Endodermal cell (in vitro differentiated cells): ENCODE measurements around the gene PDE3A. TPM values are rescaled to one million over a fixed set of nuclear protein-coding genes. Genes with fewer than 3 reads are reported as not detected.
"Not testable (repeated sequence)": the region's sequence is repeated elsewhere in the genome, so short reads cannot be mapped to it uniquely, and the experiment has no call there.

Experiments used
- DNase-seq: peaks from one replicate; pipeline ENCODE4 v3.0.0-alpha.2; 2017
- H3K27ac ChIP-seq: 2 replicates; pipeline ENCODE4 v1.5.1; 2013; ENCODE audit warnings: mild to moderate bottlenecking, low read depth, low read length, moderate library complexity
- H3K27me3 ChIP-seq: 2 replicates; pipeline ENCODE4 v1.6.1; 2013; ENCODE audit warnings: mild to moderate bottlenecking, low read length, moderate library complexity; ENCODE audit not compliant: insufficient read depth, control insufficient read depth, poor library complexity, severe bottlenecking
- H3K36me3 ChIP-seq: 2 replicates; pipeline ENCODE4 v1.7.0; 2013; ENCODE audit warnings: mild to moderate bottlenecking, low read length, moderate library complexity; ENCODE audit not compliant: control insufficient read depth, insufficient read depth
- H3K4me1 ChIP-seq: one replicate; pipeline ENCODE4 v1.7.0; 2013; ENCODE audit warnings: low read length; ENCODE audit not compliant: control insufficient read depth, insufficient read depth
- H3K4me3 ChIP-seq: 2 replicates; pipeline ENCODE4 v1.5.1; 2013; ENCODE audit warnings: mild to moderate bottlenecking, low read length, moderate library complexity
- H3K9ac ChIP-seq: 2 replicates; pipeline ENCODE4 v1.6.1; 2013; ENCODE audit warnings: mild to moderate bottlenecking, low read length, moderate library complexity; ENCODE audit not compliant: poor library complexity, severe bottlenecking; ENCODE audit errors: extremely low read depth
- H3K9me3 ChIP-seq: 2 replicates; pipeline ENCODE4 v1.6.1; 2013; ENCODE audit warnings: mild to moderate bottlenecking, low read length, moderate library complexity; ENCODE audit not compliant: control insufficient read depth
- H3K27ac Mint-ChIP-seq: 2 replicates; pipeline ENCODE4 v1.8.0; 2020; ENCODE audit warnings: mixed read lengths
- H3K27me3 Mint-ChIP-seq: 2 replicates; pipeline ENCODE4 v1.8.0; 2021; ENCODE audit warnings: mild to moderate bottlenecking, mixed read lengths; ENCODE audit not compliant: insufficient read depth
- H3K36me3 Mint-ChIP-seq: 2 replicates; pipeline ENCODE4 v1.8.0; 2020; ENCODE audit warnings: low read depth, mixed read lengths
- H3K4me1 Mint-ChIP-seq: 2 replicates; pipeline ENCODE4 v1.8.0; 2020; ENCODE audit warnings: mixed read lengths
- H3K4me3 Mint-ChIP-seq: 2 replicates; pipeline ENCODE4 v1.8.0; 2020; ENCODE audit warnings: mild to moderate bottlenecking, moderate library complexity, mixed read lengths
- H3K9me3 Mint-ChIP-seq: 2 replicates; pipeline ENCODE4 v1.8.0; 2020; ENCODE audit warnings: mild to moderate bottlenecking, mixed read lengths
- WGBS, 2 experiments: methylation state at CpG; one replicate each; pipeline versions ENCODE4 v1.1.5 to v1.1.7; 2013; ENCODE audit warnings: missing lambda C conversion rate in 2 of 2, mixed read lengths in 1 of 2; ENCODE audit not compliant: insufficient coverage in 1 of 2, insufficient read length in 1 of 2; 5-methylcytosine and 5-hydroxymethylcytosine counted together
- long read RNA-seq, 4 experiments: library from polyadenylated mRNA in 2 of 4; library from RNA in 1 of 4; library from capped mRNA in 1 of 4; stranded (forward) in 3 of 4; unstranded in 1 of 4; transcript quantifications; one replicate each; pipeline ENCODE4 v2.0.0, GENCODE V29; 2020 to 2021; ENCODE audit warnings: inconsistent platforms in 1 of 4
- polyA plus RNA-seq, 2 experiments: library from polyadenylated mRNA; stranded (reverse); fragments of 50-300 nt; gene quantifications; one replicate each; pipeline ENCODE4 v1.2.3, GENCODE V29; 2013
- total RNA-seq, 2 donors: library from RNA; stranded (reverse); fragmentation: NEBNext Ultra II Directional in 1 of 2; extraction: Animal tissue kit (Norgen Biotek cat#: 25700) in 1 of 2; gene quantifications; 2 replicates in 1 of 2; 3 replicates in 1 of 2; pipeline ENCODE4 v1.2.1, GENCODE V29; 2021
- TF ChIP-seq, protein P1 (sequence below): fragments of 200-600 bp; sonication (generic); conservative IDR thresholded peaks from 2 replicates; pipeline ENCODE4 v1.5.0; 2021; ENCODE audit warnings: antibody characterized with exemption, mild to moderate bottlenecking

PDE3A gene
- total RNA-seq, result 1 to 10 TPM in 1 of 2 donors, under 1 TPM in 1; 0.62 to 1.8 TPM
- 4.1 TPM for polyA plus RNA-seq (2013, experiment 1 of 2)
- 3.7 TPM for polyA plus RNA-seq (2013, experiment 2 of 2)
- long read RNA-seq, experiment 1, partial matches to known transcripts, result 0 of 4 reads
- long read RNA-seq, experiment 1, other reads (novel, unspliced or antisense), result 4 of 4 reads
- long read RNA-seq, experiment 2, partial matches to known transcripts, result 0 of 2 reads
- long read RNA-seq, experiment 2, other reads (novel, unspliced or antisense), result 2 of 2 reads
- long read RNA-seq, experiment 3, partial matches to known transcripts, result 1 of 1 reads
- long read RNA-seq, experiment 3, other reads (novel, unspliced or antisense), result 0 of 1 reads
- long read RNA-seq, experiment 4, result 0 reads

GRCh38 chr12:20368114-20368650 lies at the start of gene PDE3A:
Gene PDE3A, plus strand, starts transcription at chr12:20368537. Its CDS starts 748 bp downstream, at chr12:20369285.
- peaks cover 53% of the 10 kb centered on the region for H3K27me3 Mint-ChIP-seq
- no peak within 1 kb of the TSS for H3K9ac ChIP-seq
- H3K27ac ChIP-seq, result peak within 1 kb of the TSS; percentile 39

GRCh38 chr12:20319366-20319765 lies 49.0 kb upstream of the PDE3A start:
- no peaks in the 10 kb centered on the region for H3K36me3 Mint-ChIP-seq
- TF ChIP-seq, protein P1, sequence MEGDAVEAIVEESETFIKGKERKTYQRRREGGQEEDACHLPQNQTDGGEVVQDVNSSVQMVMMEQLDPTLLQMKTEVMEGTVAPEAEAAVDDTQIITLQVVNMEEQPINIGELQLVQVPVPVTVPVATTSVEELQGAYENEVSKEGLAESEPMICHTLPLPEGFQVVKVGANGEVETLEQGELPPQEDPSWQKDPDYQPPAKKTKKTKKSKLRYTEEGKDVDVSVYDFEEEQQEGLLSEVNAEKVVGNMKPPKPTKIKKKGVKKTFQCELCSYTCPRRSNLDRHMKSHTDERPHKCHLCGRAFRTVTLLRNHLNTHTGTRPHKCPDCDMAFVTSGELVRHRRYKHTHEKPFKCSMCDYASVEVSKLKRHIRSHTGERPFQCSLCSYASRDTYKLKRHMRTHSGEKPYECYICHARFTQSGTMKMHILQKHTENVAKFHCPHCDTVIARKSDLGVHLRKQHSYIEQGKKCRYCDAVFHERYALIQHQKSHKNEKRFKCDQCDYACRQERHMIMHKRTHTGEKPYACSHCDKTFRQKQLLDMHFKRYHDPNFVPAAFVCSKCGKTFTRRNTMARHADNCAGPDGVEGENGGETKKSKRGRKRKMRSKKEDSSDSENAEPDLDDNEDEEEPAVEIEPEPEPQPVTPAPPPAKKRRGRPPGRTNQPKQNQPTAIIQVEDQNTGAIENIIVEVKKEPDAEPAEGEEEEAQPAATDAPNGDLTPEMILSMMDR, result no peak
- DNase-seq, result peak; percentile 41
- peaks cover 11% of the 10 kb centered on the region for H3K4me1 Mint-ChIP-seq
- Histone ChIP-seq H3K27me3 (no peaks in the 10 kb centered on the region), H3K9me3 (no peaks in the 10 kb centered on the region), H3K36me3 (no peaks in the 10 kb centered on the region), H3K4me3 (no peak overlapping the region), H3K9ac (no peak overlapping the region), H3K4me1 (no peaks in the 10 kb centered on the region), H3K27ac (no peak overlapping the region)
- 83 to 90% methylated on average over 1 to 4 of the region's 4 CpGs for WGBS, 2 experiments
- no peaks in the 10 kb centered on the region for H3K9me3 Mint-ChIP-seq
- H3K4me3 Mint-ChIP-seq, result no peak overlapping the region
- no peak overlapping the region for H3K27ac Mint-ChIP-seq
- no peaks in the 10 kb centered on the region for H3K27me3 Mint-ChIP-seq

More at GRCh38 chr12:20368114-20368650, at the start of gene PDE3A:
- H3K4me1 ChIP-seq, result no peaks in the 10 kb centered on the region
- Mint-ChIP-seq H3K4me1 (peaks cover 7% of the 10 kb centered on the region), H3K36me3 (no peaks in the 10 kb centered on the region), H3K4me3 (peak within 1 kb of the TSS; percentile 69), H3K27ac (peak within 1 kb of the TSS; percentile 65), H3K9me3 (no peaks in the 10 kb centered on the region)
- peak within 1 kb of the TSS; percentile 91 for H3K4me3 ChIP-seq
- whole genome bisulfite sequencing, 2 experiments, result 0 to 2% methylated on average over 12 to 21 of the region's 24 CpGs
- peak; percentile 94 for DNase-seq
- H3K9me3 ChIP-seq, result no peaks in the 10 kb centered on the region
- TF ChIP-seq, protein P1, result peak; percentile 74
- peaks cover 55% of the 10 kb centered on the region for H3K27me3 ChIP-seq
- H3K36me3 ChIP-seq, result no peaks in the 10 kb centered on the region

DNA sequence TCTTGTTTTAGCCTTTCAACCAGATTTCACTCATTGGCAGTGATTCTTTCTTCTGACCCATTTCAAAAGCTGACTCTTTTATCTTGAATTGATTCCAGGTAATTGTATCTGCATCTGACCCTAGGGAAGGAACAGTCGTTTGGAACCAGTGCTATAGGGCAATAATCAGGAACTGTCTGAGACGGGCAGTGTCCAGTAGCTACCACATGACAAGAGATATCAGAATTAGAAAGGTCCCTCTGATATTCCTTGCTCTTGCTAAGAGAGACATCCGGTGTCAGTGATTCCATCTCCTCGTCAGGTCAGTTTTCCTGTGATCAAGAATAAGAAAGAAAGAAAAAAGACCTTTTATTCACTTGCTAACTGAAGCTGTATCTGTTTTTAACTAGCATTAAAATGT lies 47.8 kb upstream of the PDE3A start:
- Histone ChIP-seq H3K36me3 (no peaks in the 10 kb centered on the region), H3K27me3 (no peaks in the 10 kb centered on the region), H3K4me1 (no peaks in the 10 kb centered on the region), H3K9ac (no peak overlapping the region), H3K4me3 (no peak overlapping the region), H3K27ac (no peak overlapping the region), H3K9me3 (no peaks in the 10 kb centered on the region)
- H3K36me3 Mint-ChIP-seq, result no peaks in the 10 kb centered on the region
- H3K9me3 Mint-ChIP-seq, result no peaks in the 10 kb centered on the region
- TF ChIP-seq, protein P1, result no peak
- peaks cover 6% of the 10 kb centered on the region for H3K4me1 Mint-ChIP-seq
- H3K27me3 Mint-ChIP-seq, result no peaks in the 10 kb centered on the region
- WGBS, 2 experiments, result 76 to 83% methylated on average over 2 to 4 of the region's 4 CpGs
- H3K27ac Mint-ChIP-seq, result no peak overlapping the region
- peak; percentile 31 for DNase-seq
- H3K4me3 Mint-ChIP-seq, result no peak overlapping the region

DNA sequence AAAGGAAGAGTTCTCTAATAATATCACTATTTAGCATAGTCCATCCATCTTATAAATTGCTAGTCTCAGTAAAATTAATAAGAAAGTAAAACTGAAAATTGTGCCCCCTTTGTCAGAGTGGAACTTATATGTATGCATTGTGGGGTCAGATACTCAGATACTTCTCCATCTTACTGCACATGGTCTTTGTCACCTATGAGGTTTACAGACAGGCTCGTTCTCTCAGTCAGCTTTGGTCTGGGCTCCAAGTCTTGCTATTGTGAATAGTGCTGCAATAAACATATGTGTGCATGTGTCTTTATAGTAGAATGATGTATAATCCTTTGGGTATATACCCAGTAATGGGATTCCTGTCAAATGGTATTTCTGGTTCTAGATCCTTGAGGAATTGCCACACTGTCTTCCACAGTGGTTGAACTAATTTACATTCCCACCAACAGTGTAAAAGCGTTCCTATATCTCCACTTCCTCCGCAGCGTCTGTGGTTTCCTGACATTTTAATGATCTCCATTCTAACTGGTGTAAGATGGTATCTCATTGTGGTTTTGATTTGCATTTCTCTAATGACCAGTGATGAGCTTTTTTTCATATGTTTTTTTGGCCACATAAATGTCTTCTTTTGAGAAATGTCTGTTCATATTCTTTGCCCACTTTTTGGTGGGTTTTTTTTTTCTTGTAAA lies 37.4 kb upstream of the PDE3A start:
- not testable (repeated sequence) for H3K36me3 ChIP-seq, H3K9ac ChIP-seq, H3K4me1 ChIP-seq, H3K36me3 Mint-ChIP-seq, H3K27ac ChIP-seq, H3K4me1 Mint-ChIP-seq, H3K9me3 ChIP-seq, H3K27me3 Mint-ChIP-seq, H3K4me3 ChIP-seq, DNase-seq, H3K27ac Mint-ChIP-seq, H3K27me3 ChIP-seq, H3K4me3 Mint-ChIP-seq
- peaks cover 13% of the 10 kb centered on the region for H3K9me3 Mint-ChIP-seq
- WGBS, 2 experiments, result 94% methylated on average over 4 of the region's 4 CpGs; no CpG with 5 or more reads in 1 of the 2 experiments
